HepG2 (cell line): ENCODE results near the gene TOP1. TPM values are rescaled to one million over a fixed set of nuclear protein-coding genes. Genes with fewer than 3 reads are reported as not detected.
A peak's percentile ranks its signal among the peaks of the same experiment; 100 is the strongest.

Experiments
- AHDC1 ChIP-seq: sonication (generic); formaldehyde crosslinking; IDR thresholded peaks from 2 replicates; pipeline ENCODE4 v1.5.1; 2020; ENCODE audit warnings: mild to moderate bottlenecking, missing genetic modification reagents, borderline replicate concordance
- BATF2 ChIP-seq: sonication (generic); formaldehyde crosslinking; IDR thresholded peaks from 2 replicates; pipeline ENCODE4 v1.8.0; 2022; ENCODE audit warnings: mild to moderate bottlenecking, missing genetic modification reagents, moderate library complexity
- DMTF1 ChIP-seq: sonication (generic); formaldehyde crosslinking; IDR thresholded peaks from 2 replicates; pipeline ENCODE4 v1.4.0; 2020; ENCODE audit warnings: mild to moderate bottlenecking, missing genetic modification reagents
- FOSL1 ChIP-seq: sonication (generic); formaldehyde crosslinking; IDR thresholded peaks from 2 replicates; pipeline ENCODE4 v1.9.0; 2021; ENCODE audit warnings: missing genetic modification reagents, borderline replicate concordance
- GATAD1 ChIP-seq: IDR thresholded peaks from 2 replicates; pipeline ENCODE4 v1.6.1; 2016; ENCODE audit warnings: missing genetic modification reagents, missing compliant biosample characterization
- HNRNPUL1 ChIP-seq: fragments of 200-400 bp; formaldehyde crosslinking; IDR thresholded peaks from 2 replicates; pipeline ENCODE4 v1.6.1; 2017; ENCODE audit warnings: low read depth, mild to moderate bottlenecking, low read length, moderate library complexity
- MLX ChIP-seq: IDR thresholded peaks from 2 replicates; pipeline ENCODE4 v1.6.1; 2016
- NFAT5 ChIP-seq: sonication (generic); formaldehyde crosslinking; IDR thresholded peaks from 2 replicates; pipeline ENCODE4 v1.4.0; 2020; ENCODE audit warnings: missing genetic modification reagents
- PLRG1 ChIP-seq: fragments of 450-650 bp; conservative IDR thresholded peaks from 2 replicates; pipeline ENCODE4 v1.6.1; 2016
- RBM39 ChIP-seq: fragments of 200-400 bp; formaldehyde crosslinking; IDR thresholded peaks from one replicate; pipeline ENCODE4 v1.6.1; 2018; ENCODE audit warnings: antibody characterized with exemption, mild to moderate bottlenecking, low read depth, low read length; ENCODE audit not compliant: poor library complexity, severe bottlenecking
- STAT5B ChIP-seq: sonication (generic); formaldehyde crosslinking; IDR thresholded peaks from 2 replicates; pipeline ENCODE4 v1.4.0; 2020; ENCODE audit warnings: missing genetic modification reagents
- YEATS4 ChIP-seq: sonication (generic); formaldehyde crosslinking; IDR thresholded peaks from 2 replicates; pipeline ENCODE4 v1.4.0; 2020; ENCODE audit warnings: missing genetic modification reagents, borderline replicate concordance
- ZNF652 ChIP-seq: IDR thresholded peaks from 2 replicates; pipeline ENCODE4 v1.6.1; 2016; ENCODE audit warnings: low read depth, borderline replicate concordance
- polyA plus RNA-seq, 8 experiments: library from polyadenylated mRNA; depleted of rRNA in 3 of 8; stranded (reverse) in 7 of 8; unstranded in 1 of 8; fragments of >200 nt; fragmentation: Illumina TruSeq in 4 of 8; extraction: Trizol in 4 of 8; gene quantifications; 2 replicates each; pipeline versions ENCODE4 v1.2.1 to v1.2.3, GENCODE V29; 2011 to 2016; ENCODE audit warnings: low read depth in 4 of 8, missing spikeins in 1 of 8, mixed read lengths in 1 of 8; ENCODE audit not compliant: insufficient read depth in 1 of 8
- total RNA-seq, 5 experiments: library from RNA; depleted of rRNA; stranded (reverse); fragments of >200 nt; fragmentation: Illumina TruSeq; extraction: Trizol; gene quantifications; 2 replicates each; pipeline ENCODE4 v1.2.3, GENCODE V29; 2016; ENCODE audit warnings: low read depth in 1 of 5

TOP1 gene
- total and polyA plus RNA-seq, 2 of the 13 experiments (the other 11 are each of a cell fraction or from before 2014, with no cell fraction given) = 10.2 to 19.4 TPM

GRCh38 chr20:41140226-41141133 lies 111.9 kb downstream of the TOP1 start (continued):
- TF ChIP-seq AHDC1 (CRISPR knock-in tag) (no peak), HNRNPUL1 (no peak), DMTF1 (CRISPR knock-in tag) (no peak), FOSL1 (CRISPR knock-in tag) (peak; percentile 45; the same call in 1 of the 2 replicates), BATF2 (CRISPR knock-in tag) (no peak), RBM39 (no peak), YEATS4 (CRISPR knock-in tag) (peak; percentile 82; the same call in 1 of the 2 replicates), ZNF652 (CRISPR knock-in tag) (no peak), GATAD1 (CRISPR knock-in tag) (no peak), NFAT5 (CRISPR knock-in tag) (0 out of 2 replicates have a peak, but pooled peaks have one; percentile 39), STAT5B (CRISPR knock-in tag) (no peak), MLX (CRISPR knock-in tag) (peak; percentile 73; the same call in 1 of the 2 replicates), PLRG1 (no peak)
